GM12872 (cell line): ENCODE data around the gene UGT1A8.

Experiments used
- CTCF ChIP-seq: IDR thresholded peaks from 3 replicates; pipeline ENCODE4 v1.5.1; 2011; ENCODE audit warnings: low read depth, mild to moderate bottlenecking, low read length, moderate library complexity; ENCODE audit not compliant: insufficient read depth

Gene UGT1A8

GRCh38 chr2:233598952-233599351 lies 18.5 kb upstream of the UGT1A8 start:
- no peak for TF ChIP-seq CTCF

GRCh38 chr2:233600386-233600785 lies 17.0 kb upstream of the UGT1A8 start:
- TF ChIP-seq CTCF = no peak

GRCh38 chr2:233602076-233602475 lies 15.4 kb upstream of the UGT1A8 start:
- no peak for TF ChIP-seq CTCF

GRCh38 chr2:233603520-233603919 lies 13.9 kb upstream of the UGT1A8 start:
- TF ChIP-seq CTCF = no peak

- no peak for TF ChIP-seq CTCF
These were observed 12.6 kb upstream of the UGT1A8 start for GRCh38 chr2:233604826-233605225.

- TF ChIP-seq CTCF = no peak
These were observed 11.8 kb upstream of the UGT1A8 start for GRCh38 chr2:233605680-233606079.

GRCh38 chr2:233611284-233611683 lies 6.1 kb upstream of the UGT1A8 start:
- TF ChIP-seq CTCF = no peak

GRCh38 chr2:233620204-233620603 lies 2.8 kb downstream of the UGT1A8 start:
- no peak for TF ChIP-seq CTCF
